ENCODE measurements around the gene LTC4S.

The LTC4S gene

GRCh38 chr5:179795863-179796833, 2.4 kb downstream of the LTC4S start:
- DNase-seq: peak; percentile 47

- no peak for DNase-seq
Observed at GRCh38 chr5:179796877-179797608, 3.3 kb downstream of the LTC4S start.

- no peak for DNase-seq
Observed at GRCh38 chr5:179797741-179798140, 4.0 kb downstream of the LTC4S start.

GRCh38 chr5:179798144-179798770, 4.5 kb downstream of the LTC4S start:
- DNase-seq: no peak

GRCh38 chr5:179798771-179799643, 5.2 kb downstream of the LTC4S start:
- DNase-seq: no peak

- DNase-seq: no peak
Observed at GRCh38 chr5:179799644-179799973, 5.8 kb downstream of the LTC4S start.

- no peak for DNase-seq
Observed at GRCh38 chr5:179800071-179800695, 6.4 kb downstream of the LTC4S start.

- no peak for DNase-seq
Observed at GRCh38 chr5:179800696-179801201, 7.0 kb downstream of the LTC4S start.

GRCh38 chr5:179801304-179802206, 7.8 kb downstream of the LTC4S start:
- DNase-seq: no peak

- no peak for DNase-seq
Observed at GRCh38 chr5:179802207-179802883, 8.6 kb downstream of the LTC4S start.

- DNase-seq: no peak
Observed at GRCh38 chr5:179802950-179803562, 9.3 kb downstream of the LTC4S start.

- no peak for DNase-seq
Observed at GRCh38 chr5:179803651-179804554, 10.1 kb downstream of the LTC4S start.

- DNase-seq: no peak
Observed at GRCh38 chr5:179804555-179804947, 10.8 kb downstream of the LTC4S start.

GRCh38 chr5:179805070-179805528, 11.3 kb downstream of the LTC4S start:
- DNase-seq: no peak

- no peak for DNase-seq
Observed at GRCh38 chr5:179805529-179806249, 11.9 kb downstream of the LTC4S start.

- no peak for DNase-seq
Observed at GRCh38 chr5:179806250-179807048, 12.7 kb downstream of the LTC4S start, which contains the start of gene MGAT4B. Gene MGAT4B (minus strand): TSS chr5:179806866. CDS start chr5:179806583, 283 bp downstream.
